Measurements from ENCODE around the gene TRDMT1. TPM values are rescaled to one million over a fixed set of nuclear protein-coding genes. Genes with fewer than 3 reads are reported as not detected.
A peak's percentile ranks its signal among the peaks of the same experiment; 100 is the strongest.

The TRDMT1 gene
- total RNA-seq, 1 donor from 2014 or later: 5.7 TPM

DNA sequence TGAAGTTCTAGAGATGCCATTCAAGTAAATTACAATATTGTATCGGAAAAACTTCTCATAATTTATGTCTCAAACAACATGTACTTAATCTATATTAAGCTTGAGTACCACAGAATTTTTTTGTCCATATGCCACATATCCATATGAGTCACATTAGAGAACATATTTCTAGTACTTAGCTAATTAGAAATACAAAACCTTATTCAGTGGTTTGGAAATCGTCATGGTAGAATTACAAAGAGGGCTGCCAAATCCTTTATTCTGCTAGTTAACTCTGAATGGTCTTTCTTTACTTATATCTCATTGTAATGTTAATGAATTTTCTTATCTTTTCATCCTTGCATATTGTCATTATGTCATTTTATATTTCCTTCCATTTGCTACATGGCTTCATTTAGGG lies 17.6 kb upstream of the TRDMT1 start:
- TF ChIP-seq, protein P1, sequence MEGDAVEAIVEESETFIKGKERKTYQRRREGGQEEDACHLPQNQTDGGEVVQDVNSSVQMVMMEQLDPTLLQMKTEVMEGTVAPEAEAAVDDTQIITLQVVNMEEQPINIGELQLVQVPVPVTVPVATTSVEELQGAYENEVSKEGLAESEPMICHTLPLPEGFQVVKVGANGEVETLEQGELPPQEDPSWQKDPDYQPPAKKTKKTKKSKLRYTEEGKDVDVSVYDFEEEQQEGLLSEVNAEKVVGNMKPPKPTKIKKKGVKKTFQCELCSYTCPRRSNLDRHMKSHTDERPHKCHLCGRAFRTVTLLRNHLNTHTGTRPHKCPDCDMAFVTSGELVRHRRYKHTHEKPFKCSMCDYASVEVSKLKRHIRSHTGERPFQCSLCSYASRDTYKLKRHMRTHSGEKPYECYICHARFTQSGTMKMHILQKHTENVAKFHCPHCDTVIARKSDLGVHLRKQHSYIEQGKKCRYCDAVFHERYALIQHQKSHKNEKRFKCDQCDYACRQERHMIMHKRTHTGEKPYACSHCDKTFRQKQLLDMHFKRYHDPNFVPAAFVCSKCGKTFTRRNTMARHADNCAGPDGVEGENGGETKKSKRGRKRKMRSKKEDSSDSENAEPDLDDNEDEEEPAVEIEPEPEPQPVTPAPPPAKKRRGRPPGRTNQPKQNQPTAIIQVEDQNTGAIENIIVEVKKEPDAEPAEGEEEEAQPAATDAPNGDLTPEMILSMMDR (IDR thresholded peaks at IDR 0.05): no peak
- H3K9me3 ChIP-seq: no peaks in the 10 kb centered on the region
- H3K4me3 ChIP-seq: no peak overlapping the region
- DNase-seq (ENCODE audit: low spot score in 2 of 2): no peak
- intact Hi-C loops (cut with DNase I): loop anchor here (5.0 kb wide), 1 partner anchor 67 kb away; no protein-coding TSS in a partner anchor
- H3K4me1 ChIP-seq: peaks cover 6 to 37% of the 10 kb centered on the region in 2 donors
- H3K27ac ChIP-seq: no peak overlapping the region
- H3K36me3 ChIP-seq: no peaks in the 10 kb centered on the region
- no peaks in the 10 kb centered on the region for H3K27me3 ChIP-seq

- H3K4me3 ChIP-seq: no peak overlapping the region
- TF ChIP-seq, protein P1 (IDR thresholded peaks at IDR 0.05): no peak
- DNase-seq (ENCODE audit: low spot score in 2 of 2): no peak
- H3K27me3 ChIP-seq: no peaks in the 10 kb centered on the region
- no peaks in the 10 kb centered on the region for H3K36me3 ChIP-seq
- intact Hi-C loops (cut with DNase I): loop anchor here (5.0 kb wide), 1 partner anchor 65 kb away; no protein-coding TSS in a partner anchor
- H3K27ac ChIP-seq: peak overlapping the region; percentile 89 to 93
- H3K9me3 ChIP-seq: no peaks in the 10 kb centered on the region
- H3K4me1 ChIP-seq: peaks cover 6 to 50% of the 10 kb centered on the region in 2 donors
Observed at GRCh38 chr10:17217631-17218232, 16.3 kb upstream of the TRDMT1 start.

DNA sequence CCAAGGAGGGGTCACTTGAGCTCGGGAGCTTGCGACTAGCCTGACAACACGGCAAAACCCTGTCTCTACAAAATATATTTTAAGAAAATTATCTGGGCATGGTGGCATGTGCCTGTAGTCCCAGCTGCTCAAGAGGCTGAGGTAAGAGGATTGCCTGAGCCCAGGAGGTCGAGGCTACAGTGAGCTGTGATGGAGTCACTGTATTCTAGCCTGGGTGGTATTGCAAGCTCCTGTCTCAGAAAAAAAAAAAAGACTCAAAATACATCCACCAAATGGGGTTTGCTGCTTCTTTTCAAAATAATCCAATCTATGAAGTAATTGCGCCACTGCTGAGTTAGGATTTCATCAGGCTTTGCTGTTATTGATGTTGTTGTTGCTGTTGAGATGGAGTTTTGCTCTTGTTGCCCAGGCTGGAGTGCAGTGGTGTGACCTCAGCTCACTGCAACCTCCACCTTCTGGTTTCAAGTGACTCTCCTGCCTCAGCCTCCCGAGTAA lies 15.5 kb upstream of the TRDMT1 start:
- intact Hi-C loops (cut with DNase I): loop anchor here (5.0 kb wide), 1 partner anchor 65 kb away; no protein-coding TSS in a partner anchor
- TF ChIP-seq, protein P1 (IDR thresholded peaks at IDR 0.05): no peak
- no peaks in the 10 kb centered on the region for H3K27me3 ChIP-seq
- DNase-seq (ENCODE audit: low spot score in 2 of 2): no peak
- H3K36me3 ChIP-seq: no peaks in the 10 kb centered on the region
- no peaks in the 10 kb centered on the region for H3K9me3 ChIP-seq
- H3K4me1 ChIP-seq: peaks cover 6 to 50% of the 10 kb centered on the region in 2 donors
- no peak overlapping the region for H3K4me3 ChIP-seq
- peak overlapping the region; percentile 89 to 93 for H3K27ac ChIP-seq

- TF ChIP-seq, protein P1 (IDR thresholded peaks at IDR 0.05): no peak
- no peaks in the 10 kb centered on the region for H3K27me3 ChIP-seq
- intact Hi-C loops (cut with DNase I): loop anchor here (5.0 kb wide), 1 partner anchor 64 kb away; no protein-coding TSS in a partner anchor
- peak overlapping the region in 1 of 2 donors; percentile 20 for H3K4me3 ChIP-seq
- no peaks in the 10 kb centered on the region for H3K9me3 ChIP-seq
- H3K36me3 ChIP-seq: no peaks in the 10 kb centered on the region
- DNase-seq (ENCODE audit: low spot score in 2 of 2): peak; percentile 32 to 81
- peak overlapping the region; percentile 89 to 93 for H3K27ac ChIP-seq
- peaks cover 6 to 50% of the 10 kb centered on the region in 2 donors for H3K4me1 ChIP-seq
Observed at GRCh38 chr10:17216217-17216900, 14.9 kb upstream of the TRDMT1 start.

DNA sequence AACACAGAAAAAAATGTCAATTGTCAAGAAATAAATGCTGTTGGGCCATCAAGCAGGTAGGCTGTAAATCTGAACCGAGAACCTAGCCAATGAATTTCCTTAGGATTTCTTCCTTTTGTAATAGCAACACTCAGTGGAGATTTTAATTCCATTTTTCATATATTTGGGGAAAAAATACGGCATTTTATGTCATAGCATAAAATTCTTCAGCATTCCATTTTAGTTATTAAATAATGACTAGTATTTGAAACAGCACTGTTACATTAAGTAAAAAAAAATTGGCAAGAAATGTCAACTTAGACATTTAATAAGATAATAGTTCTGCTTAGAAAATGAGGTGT lies 14.3 kb upstream of the TRDMT1 start:
- intact Hi-C loops (cut with DNase I): loop anchor here (2.0 to 5.0 kb wide), 3 partner anchors 13 to 63 kb away; partner anchors contain the start of genes TRDMT1 and VIM
- peak overlapping the region; percentile 89 to 93 for H3K27ac ChIP-seq
- H3K4me3 ChIP-seq: peak overlapping the region; percentile 12 to 20
- no peak for DNase-seq (ENCODE audit: low spot score in 2 of 2)
- TF ChIP-seq, protein P1 (IDR thresholded peaks at IDR 0.05): no peak
- H3K36me3 ChIP-seq: no peaks in the 10 kb centered on the region
- H3K4me1 ChIP-seq: peaks cover 6 to 49% of the 10 kb centered on the region in 2 donors
- H3K27me3 ChIP-seq: no peaks in the 10 kb centered on the region
- no peaks in the 10 kb centered on the region for H3K9me3 ChIP-seq

Measured in ascending aorta (tissue), 2 donors.